ENCODE measurements around the gene IQCN. TPM values are rescaled to one million over a fixed set of nuclear protein-coding genes. Genes with fewer than 3 reads are reported as not detected.
"Not testable (repeated sequence)": the region's sequence is repeated elsewhere in the genome, so short reads cannot be mapped to it uniquely, and the experiment has no call there.

IQCN gene
- total and polyA plus RNA-seq, 4 experiments from 2014 or later, result 0.13 to 5.8 (median 3.6) TPM

DNA sequence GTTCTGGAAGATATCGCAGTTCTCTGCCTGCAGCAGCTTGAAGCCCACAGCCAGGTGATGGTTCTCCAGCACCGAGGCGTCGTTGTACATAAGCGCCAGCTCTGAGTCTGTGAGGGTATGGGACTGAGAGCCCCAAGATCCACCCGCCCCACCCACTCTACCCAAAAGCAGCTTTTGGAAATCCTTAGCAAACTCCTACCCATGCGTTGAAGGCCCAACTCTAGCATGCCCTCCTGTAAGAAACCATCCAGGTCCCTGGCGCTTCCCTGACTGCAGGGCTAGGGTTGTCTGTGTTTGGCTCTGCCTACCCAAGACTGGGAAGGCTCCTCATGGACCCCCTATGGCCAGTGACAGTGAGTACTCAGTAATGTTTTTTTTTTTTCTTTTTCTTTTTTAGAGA lies 57.5 kb downstream of the IQCN start:
- ChIA-PET POLR2A (ENCODE audit: partially characterized antibody) (no interaction called here), CTCF (ENCODE audit: partially characterized antibody) (interaction anchor here (1.4 kb wide), 1 partner anchor 38 kb away, joined by 4 read pairs; a partner anchor contains a TSS)
- Histone ChIP-seq H3K36me3 (ENCODE audit: insufficient read depth, low read length) (no peaks in the 10 kb centered on the region), H3K27me3 (ENCODE audit: insufficient read depth, low read length) (no peaks in the 10 kb centered on the region), H3K9me3 (ENCODE audit: control insufficient read depth in 1 of 2, low read length in 2 of 2) (no peaks in the 10 kb centered on the region), H3K4me3 (ENCODE audit: low read length in 2 of 2) (no peak overlapping the region), H3K4me1 (ENCODE audit: insufficient read depth, low read length) (no peaks in the 10 kb centered on the region), H3K27ac (ENCODE audit: low read depth, low read length) (no peak overlapping the region)
- peaks cover 0 to 1% (median 0%) of the 10 kb centered on the region in 8 donors for H3K9me3 Mint-ChIP-seq
- H3K4me1 Mint-ChIP-seq, result peaks cover 3 to 5% (median 4%) of the 10 kb centered on the region in 4 donors
- intact Hi-C loops (cut with micrococcal nuclease), result no loop called here
- no peaks in the 10 kb centered on the region for H3K36me3 Mint-ChIP-seq
- no peak overlapping the region for H3K27ac Mint-ChIP-seq
- H3K4me3 Mint-ChIP-seq, result no peak overlapping the region
- H3K27me3 Mint-ChIP-seq, result peaks cover 10 to 13% of the 10 kb centered on the region in 2 donors
- no peak for DNase-seq

DNA sequence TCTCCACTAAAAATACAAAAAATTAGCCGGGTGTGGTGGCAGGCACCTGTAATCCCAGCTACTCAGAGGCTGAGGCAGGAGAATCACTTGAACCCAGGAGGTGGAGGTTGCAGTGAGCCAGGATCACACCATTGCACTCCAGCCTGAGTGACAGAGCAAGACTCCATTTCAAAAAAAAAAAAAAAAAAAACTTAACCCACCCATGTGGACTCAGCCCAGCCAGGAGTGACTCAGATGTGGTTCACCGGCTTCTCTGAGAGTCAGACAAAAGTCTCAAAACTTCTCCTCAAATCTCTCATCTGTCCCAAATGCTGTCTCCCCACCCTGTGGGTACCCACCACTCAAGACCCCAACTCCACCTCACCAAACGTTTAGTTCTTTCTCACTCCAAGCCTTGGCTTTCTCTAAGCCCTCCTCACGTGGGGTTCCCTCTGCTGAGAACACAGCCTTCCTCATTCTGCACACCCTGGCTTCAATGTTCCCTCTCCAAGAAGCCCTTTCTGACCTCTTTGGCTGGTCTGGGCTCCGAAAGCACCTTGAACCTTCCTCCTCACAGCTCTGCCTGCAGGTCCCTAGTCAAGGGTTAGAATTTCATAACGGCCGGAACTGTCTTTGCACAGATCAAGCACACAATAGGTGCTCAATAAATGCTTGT lies 59.3 kb downstream of the IQCN start:
- Mint-ChIP-seq H3K4me1 (peaks cover 0 to 3% (median 2%) of the 10 kb centered on the region in 4 donors), H3K4me3 (no peak overlapping the region), H3K27me3 (peaks cover 4 to 9% of the 10 kb centered on the region in 2 donors), H3K9me3 (peaks cover 0 to under 1% (median 0%) of the 10 kb centered on the region in 8 donors), H3K36me3 (no peaks in the 10 kb centered on the region), H3K27ac (peak overlapping the region in 2 of 7 donors; percentile 29 to 57)
- no peak overlapping the region for H3K4me3 ChIP-seq (ENCODE audit: low read length in 2 of 2)
- no peak overlapping the region for H3K27ac ChIP-seq (ENCODE audit: low read depth, low read length)
- ChIA-PET CTCF (ENCODE audit: partially characterized antibody) (interaction anchor here (1.1 kb wide), 1 partner anchor 39 kb away, joined by 3 read pairs; no protein-coding TSS in a partner anchor), POLR2A (ENCODE audit: partially characterized antibody) (no interaction called here)
- intact Hi-C loops (cut with micrococcal nuclease), result no loop called here
- DNase-seq, result no peak
- no peaks in the 10 kb centered on the region for H3K36me3 ChIP-seq (ENCODE audit: insufficient read depth, low read length)
- no peaks in the 10 kb centered on the region for H3K4me1 ChIP-seq (ENCODE audit: insufficient read depth, low read length)
- H3K9me3 ChIP-seq (ENCODE audit: control insufficient read depth in 1 of 2, low read length in 2 of 2), result no peaks in the 10 kb centered on the region
- no peaks in the 10 kb centered on the region for H3K27me3 ChIP-seq (ENCODE audit: insufficient read depth, low read length)

DNA sequence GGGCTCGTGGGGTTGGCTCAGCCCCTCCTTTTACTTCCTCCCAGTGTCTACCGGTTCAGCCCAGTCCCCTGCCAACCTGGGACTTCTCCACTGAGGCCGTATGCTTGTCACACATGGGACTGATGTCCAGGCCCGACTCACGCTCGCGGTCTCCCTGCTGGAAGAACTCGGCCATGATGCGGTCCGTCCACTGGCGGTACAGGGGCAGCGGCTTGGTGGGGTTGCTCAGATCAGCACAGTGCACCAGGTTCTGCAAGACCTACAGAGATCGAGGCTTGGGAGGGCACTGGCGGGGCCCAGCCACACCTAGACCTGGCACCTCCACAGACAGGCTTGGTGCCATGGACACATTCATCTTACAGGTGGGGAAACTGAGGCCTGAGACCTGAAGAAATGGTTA lies 62.6 kb downstream of the IQCN start:
- H3K27me3 ChIP-seq (ENCODE audit: insufficient read depth, low read length), result no peaks in the 10 kb centered on the region
- Mint-ChIP-seq H3K9me3 (peaks cover 0 to 1% (median 0%) of the 10 kb centered on the region in 8 donors), H3K27me3 (peaks cover 4 to 6% of the 10 kb centered on the region in 2 donors), H3K4me3 (no peak overlapping the region), H3K4me1 (no peaks in the 10 kb centered on the region), H3K36me3 (no peaks in the 10 kb centered on the region), H3K27ac (no peak overlapping the region)
- CTCF ChIA-PET (ENCODE audit: partially characterized antibody), result interaction anchor here (2.0 kb wide), 1 partner anchor 40 kb away, joined by 5 read pairs; no protein-coding TSS in a partner anchor
- H3K27ac ChIP-seq (ENCODE audit: low read depth, low read length), result no peak overlapping the region
- no peak overlapping the region for H3K4me3 ChIP-seq (ENCODE audit: low read length in 2 of 2)
- H3K9me3 ChIP-seq (ENCODE audit: control insufficient read depth in 1 of 2, low read length in 2 of 2), result no peaks in the 10 kb centered on the region
- no peak for DNase-seq
- no peaks in the 10 kb centered on the region for H3K36me3 ChIP-seq (ENCODE audit: insufficient read depth, low read length)
- no peaks in the 10 kb centered on the region for H3K4me1 ChIP-seq (ENCODE audit: insufficient read depth, low read length)
- intact Hi-C loops (cut with micrococcal nuclease), result no loop called here
- POLR2A ChIA-PET (ENCODE audit: partially characterized antibody), result interaction anchor here (0.6 kb wide), 1 partner anchor 123 kb away, joined by 3 read pairs; no protein-coding TSS in a partner anchor

DNA sequence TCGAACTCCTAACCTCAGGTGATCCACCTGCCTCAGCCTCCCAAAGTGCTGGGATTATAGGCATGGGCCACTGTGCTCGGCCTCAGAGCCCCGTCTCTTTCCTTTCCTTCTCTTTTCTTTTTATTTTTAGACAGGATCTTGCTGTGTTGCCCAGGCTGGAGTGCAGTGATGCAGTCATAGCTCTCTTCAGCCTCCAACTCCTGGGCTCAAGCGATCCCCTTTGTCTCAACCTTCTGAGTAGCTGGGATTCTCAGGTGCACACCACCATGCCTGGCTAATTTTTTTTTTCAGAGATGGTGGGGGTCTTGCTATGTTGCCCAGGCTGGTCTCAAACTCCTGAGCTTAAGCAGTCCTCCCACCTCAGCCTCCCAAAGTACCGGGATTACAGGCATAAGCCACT lies 64.3 kb downstream of the IQCN start:
- H3K4me1 ChIP-seq (ENCODE audit: insufficient read depth, low read length); H3K4me3 Mint-ChIP-seq; intact Hi-C loops (cut with micrococcal nuclease); H3K27me3 ChIP-seq (ENCODE audit: insufficient read depth, low read length); H3K4me1 Mint-ChIP-seq; H3K27ac ChIP-seq (ENCODE audit: low read depth, low read length); H3K27ac Mint-ChIP-seq; H3K36me3 ChIP-seq (ENCODE audit: insufficient read depth, low read length); H3K27me3 Mint-ChIP-seq; H3K9me3 ChIP-seq (ENCODE audit: control insufficient read depth in 1 of 2, low read length in 2 of 2); H3K36me3 Mint-ChIP-seq; H3K4me3 ChIP-seq (ENCODE audit: low read length in 2 of 2); H3K9me3 Mint-ChIP-seq; DNase-seq: not testable (repeated sequence)
- CTCF ChIA-PET (ENCODE audit: partially characterized antibody), result interaction anchor here (0.7 to 10.7 kb wide), 8 partner anchors 9 to 204 kb away, joined by 3 to 150 read pairs (median 5); a partner anchor contains a TSS
- POLR2A ChIA-PET (ENCODE audit: partially characterized antibody), result interaction anchor here (0.6 kb wide), 1 partner anchor 121 kb away, joined by 4 read pairs; no protein-coding TSS in a partner anchor

DNA sequence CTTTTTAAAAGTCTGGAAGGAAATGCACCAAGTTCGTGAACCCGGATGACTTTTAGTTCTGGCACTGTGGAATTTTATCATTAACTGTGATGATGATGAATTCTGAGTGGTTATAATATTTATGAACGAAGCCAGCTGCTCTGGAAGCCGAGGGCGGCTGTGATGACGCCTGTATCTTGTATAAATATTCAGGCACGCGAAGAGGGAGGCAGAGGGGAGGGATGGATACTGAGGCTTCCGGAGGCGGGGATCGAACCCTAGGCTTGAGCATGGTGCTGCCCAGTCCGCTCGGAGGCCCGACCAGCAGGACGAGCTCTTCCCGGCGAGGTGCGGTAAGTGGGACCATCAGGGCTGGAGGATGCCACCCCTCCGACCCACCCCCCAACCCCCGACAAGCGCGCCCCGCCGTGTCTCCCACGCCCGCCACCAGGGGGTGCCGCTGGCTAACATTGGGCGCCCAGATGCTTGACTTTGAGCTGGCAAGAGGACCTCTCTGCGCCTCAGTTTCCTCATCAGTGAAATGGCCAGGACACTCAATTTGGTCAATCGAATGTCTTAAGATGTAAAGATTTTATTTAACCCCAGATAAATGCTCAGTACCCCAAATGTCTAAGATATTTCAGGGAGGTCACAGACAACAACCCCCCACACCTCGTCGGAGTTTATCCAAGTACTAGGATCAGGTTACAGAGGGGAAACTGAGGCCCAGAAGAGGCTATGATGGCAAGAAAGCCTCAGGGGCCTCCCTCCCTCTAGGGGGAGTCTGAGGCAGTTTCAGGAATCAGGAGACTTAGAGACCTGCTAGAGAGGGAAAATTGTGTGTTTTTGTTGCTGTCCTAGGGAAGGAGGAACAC lies 65.9 kb downstream of the IQCN start:
- Histone ChIP-seq H3K36me3 (ENCODE audit: insufficient read depth, low read length) (no peaks in the 10 kb centered on the region), H3K9me3 (ENCODE audit: control insufficient read depth in 1 of 2, low read length in 2 of 2) (no peaks in the 10 kb centered on the region), H3K4me1 (ENCODE audit: insufficient read depth, low read length) (peaks cover 13% of the 10 kb centered on the region), H3K27ac (ENCODE audit: low read depth, low read length) (no peak overlapping the region), H3K27me3 (ENCODE audit: insufficient read depth, low read length) (no peaks in the 10 kb centered on the region), H3K4me3 (ENCODE audit: low read length in 2 of 2) (no peak overlapping the region)
- peaks cover 0 to 1% (median 0%) of the 10 kb centered on the region in 8 donors for H3K9me3 Mint-ChIP-seq
- H3K27me3 Mint-ChIP-seq, result peaks cover 4 to 6% of the 10 kb centered on the region in 2 donors
- no peak overlapping the region for H3K4me3 Mint-ChIP-seq
- H3K4me1 Mint-ChIP-seq, result peaks cover 4 to 20% (median 8%) of the 10 kb centered on the region in 4 donors
- H3K36me3 Mint-ChIP-seq, result peaks cover 0 to 4% of the 10 kb centered on the region in 2 donors
- H3K27ac Mint-ChIP-seq, result peak overlapping the region in 2 of 7 donors; percentile 46 to 65
- POLR2A ChIA-PET (ENCODE audit: partially characterized antibody), result interaction anchor here (0.5 to 1.1 kb wide), 4 partner anchors 43 to 1657 kb away, joined by 3 to 4 read pairs (median 4); partner anchors contain the start of gene ZNF253
- DNase-seq, result peak in 4 of 5 donors; percentile 34 to 53 (median 40)
- CTCF ChIA-PET (ENCODE audit: partially characterized antibody), result interaction anchor here (0.5 to 10.7 kb wide), 13 partner anchors 11 to 210 kb away, joined by 3 to 150 read pairs (median 5); partner anchors contain the start of gene SSBP4
- intact Hi-C loops (cut with micrococcal nuclease), result loop anchor here (1.0 kb wide), 1 partner anchor 44 kb away; no protein-coding TSS in a partner anchor

Small RNA genes within 50 kb of the gene (microRNA-seq; reads per million reads assigned to microRNA genes)
- not detected for gene MIR3188 (ENCODE audit: borderline microRNAs expressed, borderline number of aligned reads, borderline replicate concordance)

Other genes with a start within 250 kb of the IQCN start
- 10 to 100 TPM; 39.3 to 42.1 TPM for gene IL12RB1, start 187.5 kb downstream of the IQCN start, total RNA-seq
- gene IL12RB1, start 187.5 kb downstream of the IQCN start, polyA plus RNA-seq, result 10 to 100 TPM; 35.0 to 55.1 TPM
- gene MAST3, start 176.7 kb downstream of the IQCN start, total RNA-seq, result 10 to 100 TPM; 51.6 to 53.9 TPM
- gene MAST3, start 176.7 kb downstream of the IQCN start, polyA plus RNA-seq, result 10 to 100 TPM in 1 of 2 donors, 1 to 10 TPM in 1; 4.3 to 16.7 TPM
- gene PIK3R2, start 121.3 kb downstream of the IQCN start, total RNA-seq, result 10 to 100 TPM; 18.1 to 23.0 TPM
- 1 to 10 TPM; 1.5 to 6.6 TPM for gene PIK3R2, start 121.3 kb downstream of the IQCN start, polyA plus RNA-seq
- 10 to 100 TPM; 48.3 to 56.9 TPM for gene IFI30, start 100.6 kb downstream of the IQCN start, total RNA-seq
- 10 to 100 TPM in 1 of 2 donors, 1 to 10 TPM in 1; 6.3 to 16.7 TPM for gene IFI30, start 100.6 kb downstream of the IQCN start, polyA plus RNA-seq
- gene MPV17L2, start 81.2 kb downstream of the IQCN start, total RNA-seq, result 1 to 10 TPM; 7.6 to 7.8 TPM
- 10 to 100 TPM; 10.5 to 13.7 TPM for gene MPV17L2, start 81.2 kb downstream of the IQCN start, polyA plus RNA-seq
- 1 to 10 TPM; 4.7 to 4.8 TPM for gene RAB3A, start 70.4 kb downstream of the IQCN start, total RNA-seq
- gene RAB3A, start 70.4 kb downstream of the IQCN start, polyA plus RNA-seq, result 1 to 10 TPM in 1 of 2 donors, under 1 TPM in 1; 0.59 to 1.0 TPM
- under 1 TPM in 1 of 2 experiments, not detected in 1; 0.52 TPM for gene PDE4C, start 48.0 kb downstream of the IQCN start, total RNA-seq
- gene PDE4C, start 48.0 kb downstream of the IQCN start, polyA plus RNA-seq, result not detected
- gene JUND, start 7.2 kb upstream of the IQCN start, total RNA-seq, result 100 to 1,000 TPM; 163 TPM
- gene JUND, start 7.2 kb upstream of the IQCN start, polyA plus RNA-seq, result 100 to 1,000 TPM in 1 of 2 donors, 10 to 100 TPM in 1; 16.5 to 133 TPM
- 10 to 100 TPM; 64.2 to 65.0 TPM for gene LSM4, start 48.6 kb upstream of the IQCN start, total RNA-seq
- gene LSM4, start 48.6 kb upstream of the IQCN start, polyA plus RNA-seq, result 100 to 1,000 TPM; 121 to 164 TPM
- gene PGPEP1, start 66.1 kb upstream of the IQCN start, total RNA-seq, result 10 to 100 TPM; 46.2 to 49.2 TPM
- gene PGPEP1, start 66.1 kb upstream of the IQCN start, polyA plus RNA-seq, result 1 to 10 TPM; 6.8 to 8.0 TPM
- gene GDF15, start 111.7 kb upstream of the IQCN start, total RNA-seq, result 1 to 10 TPM; 1.2 TPM
- gene GDF15, start 111.7 kb upstream of the IQCN start, polyA plus RNA-seq, result not detected
- gene LRRC25, start 123.2 kb upstream of the IQCN start, total RNA-seq, result under 1 TPM; 0.73 to 0.91 TPM
- gene LRRC25, start 123.2 kb upstream of the IQCN start, polyA plus RNA-seq, result under 1 TPM in 1 of 2 donors, not detected in 1; 0.07 TPM
- 10 to 100 TPM; 71.3 to 73.4 TPM for gene SSBP4, start 144.9 kb upstream of the IQCN start, total RNA-seq
- gene SSBP4, start 144.9 kb upstream of the IQCN start, polyA plus RNA-seq, result 100 to 1,000 TPM in 1 of 2 donors, 10 to 100 TPM in 1; 81.5 to 108 TPM
- 10 to 100 TPM; 37.1 to 43.2 TPM for gene ISYNA1, start 163.7 kb upstream of the IQCN start, total RNA-seq
- gene ISYNA1, start 163.7 kb upstream of the IQCN start, polyA plus RNA-seq, result 10 to 100 TPM; 27.5 to 36.3 TPM
- gene ELL, start 247.6 kb upstream of the IQCN start, total RNA-seq, result 10 to 100 TPM; 34.9 to 35.9 TPM
- gene ELL, start 247.6 kb upstream of the IQCN start, polyA plus RNA-seq, result 10 to 100 TPM in 1 of 2 donors, 1 to 10 TPM in 1; 6.5 to 16.7 TPM